ENCODE measurements around the gene VPS16. TPM values are rescaled to one million over a fixed set of nuclear protein-coding genes. Genes with fewer than 3 reads are reported as not detected.

VPS16 gene
- 31.8 and 49.9 TPM in 2 replicates for total RNA-seq (ENCODE audit: low replicate concordance)
- long read RNA-seq, transcript VPS16-202 (24 exons, 2,750 nt) = major isoform, 110 of 133 reads
- long read RNA-seq, partial matches to known transcripts = 7 of 133 reads
- long read RNA-seq, other reads (novel, unspliced or antisense) = 11 of 133 reads

DNA sequence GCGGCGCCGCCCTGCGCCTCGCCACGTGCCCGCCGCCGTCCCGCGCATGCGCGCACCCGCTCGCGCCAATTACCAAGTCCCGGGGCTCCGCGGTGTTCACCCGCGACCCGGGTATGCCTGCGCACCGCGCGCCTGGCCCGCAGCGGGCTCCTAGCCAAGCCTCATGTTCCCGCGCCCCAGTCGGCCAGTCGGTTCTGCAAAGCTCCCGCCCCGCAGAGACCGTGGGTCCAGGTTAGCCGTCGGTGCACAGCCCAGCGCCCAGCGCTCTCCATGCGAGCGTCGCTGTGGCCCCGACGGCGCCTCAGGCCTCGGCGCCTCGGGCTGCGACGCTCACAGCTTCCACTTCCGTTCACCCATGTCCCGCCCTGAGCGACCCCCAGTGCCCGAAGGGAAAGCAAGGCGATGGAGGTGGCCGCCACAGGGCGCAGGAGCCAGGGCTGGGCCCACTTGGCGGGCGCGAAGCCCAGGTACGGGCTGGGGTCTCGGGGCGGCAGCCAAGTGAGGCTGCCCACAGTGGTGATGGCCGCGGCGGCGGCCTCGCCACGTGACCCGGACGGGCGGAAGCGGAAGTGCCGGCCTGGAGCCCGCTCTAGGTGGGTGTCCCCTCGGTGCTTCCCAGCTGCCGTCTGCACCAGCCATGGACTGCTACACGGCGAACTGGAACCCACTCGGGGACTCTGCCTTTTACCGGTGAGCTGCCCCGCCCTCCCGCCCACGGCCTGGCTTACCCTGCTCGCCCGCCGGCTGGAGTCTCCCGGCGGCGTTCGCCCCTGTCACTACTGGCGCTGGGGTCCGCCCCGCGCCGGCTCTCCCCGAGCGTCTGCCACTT is at the start of gene VPS16, which contains the start of gene PCED1A:
VPS16 (plus strand) TSS at position 608 of the 829 bp plus-strand sequence; CDS start at position 638, 30 bp downstream.
PCED1A (minus strand) TSS at position 518 of the 829 bp plus-strand sequence. CDS start 743 bp downstream, outside the sequence.
- Mint-ChIP-seq H3K27me3 (no peaks in the 10 kb centered on the region), H3K4me3 (peak within 1 kb of the TSS; percentile 91), H3K36me3 (peaks cover 15% of the 10 kb centered on the region), H3K9me3 (no peaks in the 10 kb centered on the region), H3K4me1 (ENCODE audit: unreplicated experiment) (peaks cover 11% of the 10 kb centered on the region), H3K27ac (peak within 1 kb of the TSS; percentile 78)
- peak; percentile 92 for DNase-seq (ENCODE audit: extremely low spot score, unreplicated experiment)
- TF ChIP-seq, protein P1, sequence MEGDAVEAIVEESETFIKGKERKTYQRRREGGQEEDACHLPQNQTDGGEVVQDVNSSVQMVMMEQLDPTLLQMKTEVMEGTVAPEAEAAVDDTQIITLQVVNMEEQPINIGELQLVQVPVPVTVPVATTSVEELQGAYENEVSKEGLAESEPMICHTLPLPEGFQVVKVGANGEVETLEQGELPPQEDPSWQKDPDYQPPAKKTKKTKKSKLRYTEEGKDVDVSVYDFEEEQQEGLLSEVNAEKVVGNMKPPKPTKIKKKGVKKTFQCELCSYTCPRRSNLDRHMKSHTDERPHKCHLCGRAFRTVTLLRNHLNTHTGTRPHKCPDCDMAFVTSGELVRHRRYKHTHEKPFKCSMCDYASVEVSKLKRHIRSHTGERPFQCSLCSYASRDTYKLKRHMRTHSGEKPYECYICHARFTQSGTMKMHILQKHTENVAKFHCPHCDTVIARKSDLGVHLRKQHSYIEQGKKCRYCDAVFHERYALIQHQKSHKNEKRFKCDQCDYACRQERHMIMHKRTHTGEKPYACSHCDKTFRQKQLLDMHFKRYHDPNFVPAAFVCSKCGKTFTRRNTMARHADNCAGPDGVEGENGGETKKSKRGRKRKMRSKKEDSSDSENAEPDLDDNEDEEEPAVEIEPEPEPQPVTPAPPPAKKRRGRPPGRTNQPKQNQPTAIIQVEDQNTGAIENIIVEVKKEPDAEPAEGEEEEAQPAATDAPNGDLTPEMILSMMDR (conservative IDR thresholded peaks at IDR 0.05) = no peak

DNA sequence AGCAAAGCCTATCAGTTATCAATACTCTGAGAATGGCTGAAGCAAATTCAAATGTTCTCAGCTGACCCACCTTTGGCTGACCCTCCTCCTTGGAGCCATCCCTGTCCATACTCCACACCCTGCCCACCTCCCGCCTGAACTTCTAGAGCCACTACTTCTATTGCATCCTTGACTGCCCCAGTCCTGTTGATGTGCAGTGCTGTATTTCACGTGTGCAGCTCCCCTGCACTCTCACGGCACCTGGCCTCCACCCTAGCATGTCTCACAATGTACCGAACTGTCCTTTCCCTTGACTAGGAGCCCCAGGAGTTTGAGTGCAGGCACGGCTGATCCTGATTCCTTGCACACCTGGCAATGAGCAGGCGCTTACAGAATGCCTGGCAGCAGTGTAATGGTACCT is 47.1 kb upstream of the VPS16 start:
- no peak overlapping the region for H3K27ac Mint-ChIP-seq
- H3K4me3 Mint-ChIP-seq = no peak overlapping the region
- H3K27me3 Mint-ChIP-seq = peaks cover 34% of the 10 kb centered on the region
- no peaks in the 10 kb centered on the region for H3K9me3 Mint-ChIP-seq
- TF ChIP-seq, protein P1 (conservative IDR thresholded peaks at IDR 0.05) = no peak
- H3K4me1 Mint-ChIP-seq (ENCODE audit: unreplicated experiment) = no peaks in the 10 kb centered on the region
- DNase-seq (ENCODE audit: extremely low spot score, unreplicated experiment) = no peak
- H3K36me3 Mint-ChIP-seq = no peaks in the 10 kb centered on the region

DNA sequence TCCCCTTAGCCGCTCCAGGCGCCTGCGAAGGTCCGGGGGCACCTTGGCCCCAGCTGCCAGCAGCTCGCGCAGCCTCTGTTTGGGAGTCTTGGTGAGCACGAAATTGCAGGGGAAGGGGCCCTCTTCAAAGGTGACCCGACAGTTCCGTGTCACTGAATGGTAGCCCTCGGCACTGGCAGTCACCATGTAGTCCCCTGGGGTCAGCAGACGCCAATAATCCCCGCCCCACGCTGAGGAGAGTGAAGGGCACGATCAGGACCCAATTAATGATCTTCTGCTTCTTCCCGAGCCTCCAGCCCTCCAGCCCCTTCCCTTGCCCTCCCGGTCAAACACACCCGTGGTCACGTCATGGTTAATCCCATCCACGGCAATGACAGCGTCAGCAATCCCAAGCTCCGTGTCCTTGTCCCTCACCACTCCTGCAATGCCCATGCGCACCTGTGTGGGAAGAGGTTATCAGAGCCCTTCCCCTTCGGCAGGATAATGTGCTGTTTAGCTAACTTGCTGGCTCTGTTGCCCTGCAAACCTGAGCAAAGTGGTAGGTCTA is 46.3 kb upstream of the VPS16 start:
- Mint-ChIP-seq H3K27ac (no peak overlapping the region), H3K27me3 (peaks cover 36% of the 10 kb centered on the region), H3K4me3 (no peak overlapping the region), H3K4me1 (ENCODE audit: unreplicated experiment) (peaks cover 6% of the 10 kb centered on the region), H3K36me3 (peaks cover 5% of the 10 kb centered on the region), H3K9me3 (no peaks in the 10 kb centered on the region)
- DNase-seq (ENCODE audit: extremely low spot score, unreplicated experiment) = no peak
- TF ChIP-seq, protein P1 (conservative IDR thresholded peaks at IDR 0.05) = no peak

DNA sequence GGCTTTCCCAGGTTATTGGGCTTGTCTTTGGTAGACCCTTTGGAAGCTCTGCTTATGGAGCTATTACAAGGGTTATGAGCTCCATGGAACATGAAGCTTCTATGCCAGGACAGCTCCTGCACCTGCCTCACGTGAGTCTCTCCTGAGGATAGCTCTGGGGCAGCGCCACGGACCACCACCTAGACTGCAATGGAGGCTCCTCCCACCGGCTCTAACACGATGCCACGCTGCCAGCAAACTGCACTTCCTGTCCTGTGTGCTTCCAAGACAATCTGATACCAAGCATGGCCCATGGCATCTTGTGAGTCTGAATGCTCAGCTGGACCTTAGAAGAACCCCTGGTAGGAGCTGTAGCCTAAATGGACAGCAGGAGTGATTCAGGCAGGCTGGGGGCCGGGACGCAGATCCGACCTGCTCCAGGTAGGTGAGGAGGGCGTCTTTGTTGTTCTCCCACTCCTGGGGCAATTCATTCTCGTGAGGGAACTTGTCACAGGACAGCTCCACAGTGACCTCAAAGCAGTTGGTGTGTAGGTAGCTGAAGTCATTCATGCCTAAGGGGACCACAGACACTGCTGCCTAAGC is 45.6 kb upstream of the VPS16 start:
- no peak overlapping the region for H3K4me3 Mint-ChIP-seq
- TF ChIP-seq, protein P1 (conservative IDR thresholded peaks at IDR 0.05) = no peak
- DNase-seq (ENCODE audit: extremely low spot score, unreplicated experiment) = no peak
- H3K27me3 Mint-ChIP-seq = peaks cover 39% of the 10 kb centered on the region
- no peak overlapping the region for H3K27ac Mint-ChIP-seq
- peaks cover 13% of the 10 kb centered on the region for H3K4me1 Mint-ChIP-seq (ENCODE audit: unreplicated experiment)
- H3K9me3 Mint-ChIP-seq = no peaks in the 10 kb centered on the region
- peaks cover 5% of the 10 kb centered on the region for H3K36me3 Mint-ChIP-seq

DNA sequence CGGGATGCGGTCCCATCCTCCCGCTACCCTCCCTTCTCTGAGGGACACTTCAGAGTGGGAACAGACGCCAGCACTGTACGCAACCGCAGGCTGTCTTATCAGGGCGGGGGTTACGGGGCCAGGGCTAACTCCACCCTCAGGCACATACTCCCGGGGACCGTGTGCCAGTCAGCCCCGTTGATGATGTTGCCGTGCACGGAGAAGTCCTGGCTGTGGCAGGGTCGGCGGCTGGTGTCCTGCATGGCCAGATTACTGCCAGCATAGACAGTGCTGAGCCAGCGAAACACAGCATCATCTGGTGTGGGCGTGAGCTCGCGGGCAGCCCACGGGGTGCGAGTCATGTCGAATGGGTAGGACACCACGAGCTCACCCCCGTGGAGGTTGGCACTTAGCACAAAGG is 45.1 kb upstream of the VPS16 start:
- Mint-ChIP-seq H3K4me3 (no peak overlapping the region), H3K27me3 (peaks cover 38% of the 10 kb centered on the region), H3K9me3 (no peaks in the 10 kb centered on the region), H3K4me1 (ENCODE audit: unreplicated experiment) (peaks cover 15% of the 10 kb centered on the region), H3K27ac (no peak overlapping the region), H3K36me3 (peaks cover 5% of the 10 kb centered on the region)
- TF ChIP-seq, protein P1 (conservative IDR thresholded peaks at IDR 0.05) = no peak
- DNase-seq (ENCODE audit: extremely low spot score, unreplicated experiment) = no peak
